ENCODE data around the gene PLD1. TPM values are rescaled to one million over a fixed set of nuclear protein-coding genes. Genes with fewer than 3 reads are reported as not detected.

PLD1 gene
- total and polyA plus RNA-seq, 10 donors, result 3.0 to 75.2 (median 54.0) TPM

DNA sequence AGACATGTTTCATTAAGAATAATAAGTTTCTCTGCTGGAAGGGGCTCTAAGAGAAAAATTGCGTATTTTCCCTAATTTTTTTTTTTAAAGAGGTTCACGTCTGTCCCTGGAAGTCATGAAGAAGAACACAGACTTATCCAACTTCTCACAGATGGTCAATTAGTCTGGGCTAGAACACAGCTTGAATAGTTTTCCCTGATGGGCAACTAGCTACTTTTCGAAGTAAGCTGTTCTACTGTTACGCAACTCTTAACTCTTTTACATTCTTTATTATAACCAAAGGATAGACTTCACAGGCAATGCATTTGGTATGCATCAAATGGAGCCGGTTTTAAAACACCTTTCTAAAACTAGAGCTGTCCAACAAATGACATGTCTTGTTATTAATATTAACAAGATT is 205.9 kb downstream of the PLD1 start:
- TF ChIP-seq POLR2A (IDR thresholded peaks at IDR 0.05), result no peak
- TF ChIP-seq POLR2AphosphoS5 (IDR thresholded peaks at IDR 0.05), result no peak
- no peak for TF ChIP-seq CTCF (IDR thresholded peaks at IDR 0.05 in 8 of 11, conservative IDR thresholded peaks at IDR 0.05 in 3 of 11)
- Histone ChIP-seq H3K36me3 (peaks cover 0 to 69% (median 17%) of the 10 kb centered on the region in 6 donors), H3K4me1 (no peaks in the 10 kb centered on the region), H3K9me3 (no peaks in the 10 kb centered on the region), H3K27ac (no peak overlapping the region), H3K27me3 (replicated peaks in 1 of 7) (no peaks in the 10 kb centered on the region), H3K4me3 (no peak overlapping the region)
- DNase-seq, result no peak
- intact Hi-C loops (cut with DNase I; ENCODE audit: low total_unique reads), result no loop called here
- WGBS, 5 donors, result 92 to 98% (median 94%) methylated on average over 5 of the region's 5 CpGs

GRCh38 chr3:171602072-171602471 is 208.2 kb downstream of the PLD1 start:
- no peaks in the 10 kb centered on the region for H3K9me3 ChIP-seq
- peaks cover 0 to 70% (median 17%) of the 10 kb centered on the region in 6 donors for H3K36me3 ChIP-seq
- H3K27ac ChIP-seq, result no peak overlapping the region
- WGBS, 5 donors, result 91 to 97% (median 93%) methylated on average over 4 of the region's 4 CpGs
- TF ChIP-seq CTCF (IDR thresholded peaks at IDR 0.05 in 8 of 11, conservative IDR thresholded peaks at IDR 0.05 in 3 of 11), result no peak
- no peak for TF ChIP-seq POLR2A (IDR thresholded peaks at IDR 0.05)
- TF ChIP-seq POLR2AphosphoS5 (IDR thresholded peaks at IDR 0.05), result no peak
- no peak overlapping the region for H3K4me3 ChIP-seq
- intact Hi-C loops (cut with DNase I; ENCODE audit: low total_unique reads), result no loop called here
- no peak for DNase-seq
- H3K4me1 ChIP-seq, result no peaks in the 10 kb centered on the region
- no peaks in the 10 kb centered on the region for H3K27me3 ChIP-seq (replicated peaks in 1 of 7)

GRCh38 chr3:171600030-171600429 is 210.3 kb downstream of the PLD1 start:
- Histone ChIP-seq H3K27ac (no peak overlapping the region), H3K4me3 (no peak overlapping the region), H3K27me3 (replicated peaks in 1 of 7) (no peaks in the 10 kb centered on the region), H3K36me3 (peaks cover 0 to 62% (median 17%) of the 10 kb centered on the region in 6 donors), H3K4me1 (no peaks in the 10 kb centered on the region), H3K9me3 (no peaks in the 10 kb centered on the region)
- TF ChIP-seq POLR2AphosphoS5 (IDR thresholded peaks at IDR 0.05) (no peak), CTCF (IDR thresholded peaks at IDR 0.05 in 8 of 11, conservative IDR thresholded peaks at IDR 0.05 in 3 of 11) (no peak), POLR2A (IDR thresholded peaks at IDR 0.05) (no peak)
- intact Hi-C loops (cut with DNase I; ENCODE audit: low total_unique reads), result no loop called here
- 92 to 95% (median 94%) methylated on average over 6 of the region's 6 CpGs for WGBS, 5 donors
- DNase-seq, result no peak

GRCh38 chr3:171598990-171599389 is 211.3 kb downstream of the PLD1 start:
- Histone ChIP-seq H3K4me3 (no peak overlapping the region), H3K27ac (no peak overlapping the region), H3K9me3 (no peaks in the 10 kb centered on the region), H3K36me3 (peaks cover 0 to 52% (median 13%) of the 10 kb centered on the region in 6 donors), H3K27me3 (replicated peaks in 1 of 7) (no peaks in the 10 kb centered on the region), H3K4me1 (no peaks in the 10 kb centered on the region)
- DNase-seq, result no peak
- intact Hi-C loops (cut with DNase I; ENCODE audit: low total_unique reads), result no loop called here
- 79 to 93% (median 85%) methylated on average over 3 of the region's 3 CpGs for WGBS, 5 donors
- TF ChIP-seq POLR2A (IDR thresholded peaks at IDR 0.05) (no peak), POLR2AphosphoS5 (IDR thresholded peaks at IDR 0.05) (no peak), CTCF (IDR thresholded peaks at IDR 0.05 in 8 of 11, conservative IDR thresholded peaks at IDR 0.05 in 3 of 11) (no peak)
